ENCODE data around the gene WDR38.

- TF ChIP-seq CTCF (conservative IDR thresholded peaks at IDR 0.05 in 1 of 2, IDR thresholded peaks at IDR 0.05 in 1 of 2; ENCODE audit: extremely low read depth in 1 of 2, insufficient read depth in 1 of 2, low read depth in 1 of 2, low read length in 2 of 2), result no peak
- TF ChIP-seq EZH2 (IDR thresholded peaks at IDR 0.05; ENCODE audit: borderline replicate concordance, low read length), result no peak
Measured at GRCh38 chr9:124829334-124829669, 24.0 kb upstream of the WDR38 start.

All from mammary epithelial cell (primary cell).